Ramos (cell line): ENCODE results near the gene OLFM1.

Experiments used
- in situ Hi-C: fragments of 300-500 bp; cut with MboI; formaldehyde crosslinking; loops from one replicate; pipeline ENCODE4 v1.14.3; 2022; ENCODE audit warnings: low sequenced_read_pairs; ENCODE audit not compliant: unreplicated experiment

OLFM1 gene

GRCh38 chr9:135087489-135087792 is at the start of gene OLFM1:
OLFM1 (plus strand) TSS chr9:135087668; CDS start chr9:135087990, 322 bp downstream.
- in situ Hi-C loops, result loop anchor here (5.0 kb wide), 1 partner anchor 255 kb away; no protein-coding TSS in a partner anchor

GRCh38 chr9:135038331-135038730 is 49.1 kb upstream of the OLFM1 start:
- in situ Hi-C loops, result no loop called here

- in situ Hi-C loops, result no loop called here
Observed at GRCh38 chr9:135038826-135039225, 48.6 kb upstream of the OLFM1 start.

GRCh38 chr9:135039266-135039870 is 48.1 kb upstream of the OLFM1 start:
- in situ Hi-C loops, result no loop called here

GRCh38 chr9:135039916-135040645 is 47.4 kb upstream of the OLFM1 start:
- in situ Hi-C loops, result no loop called here

GRCh38 chr9:135040892-135041291 is 46.6 kb upstream of the OLFM1 start:
- in situ Hi-C loops, result no loop called here

GRCh38 chr9:135043345-135043744 is 44.1 kb upstream of the OLFM1 start:
- in situ Hi-C loops, result no loop called here

- in situ Hi-C loops, result no loop called here
Observed at GRCh38 chr9:135045264-135045927, 42.1 kb upstream of the OLFM1 start.

GRCh38 chr9:135045928-135046738 is 41.3 kb upstream of the OLFM1 start:
- in situ Hi-C loops, result no loop called here

GRCh38 chr9:135046739-135047350 is 40.6 kb upstream of the OLFM1 start:
- in situ Hi-C loops, result no loop called here

- in situ Hi-C loops, result no loop called here
Observed at GRCh38 chr9:135047521-135047920, 39.9 kb upstream of the OLFM1 start.

GRCh38 chr9:135048046-135048757 is 39.3 kb upstream of the OLFM1 start:
- in situ Hi-C loops, result no loop called here

GRCh38 chr9:135048758-135049444 is 38.6 kb upstream of the OLFM1 start:
- in situ Hi-C loops, result no loop called here

GRCh38 chr9:135049460-135049859 is 38.0 kb upstream of the OLFM1 start:
- in situ Hi-C loops, result no loop called here

- in situ Hi-C loops, result no loop called here
Observed at GRCh38 chr9:135050072-135050990, 37.1 kb upstream of the OLFM1 start.

- in situ Hi-C loops, result no loop called here
Observed at GRCh38 chr9:135051316-135052038, 36.0 kb upstream of the OLFM1 start.

- in situ Hi-C loops, result no loop called here
Observed at GRCh38 chr9:135053133-135053532, 34.3 kb upstream of the OLFM1 start.
